ENCODE data around the gene BTG4. TPM values are rescaled to one million over a fixed set of nuclear protein-coding genes. Genes with fewer than 3 reads are reported as not detected.

Gene BTG4
- not detected in 2 replicates for total RNA-seq (2014; rRNA removed; shearing (Covaris generic))

- DNase-seq (ENCODE audit: low read depth): peak; percentile 27
These were observed at the start of gene BTG4 for GRCh38 chr11:111512296-111513239. TSS of gene BTG4 (minus strand) at chr11:111512386. CDS start at chr11:111498776, 13,610 bp downstream.

- peak; percentile 13 for DNase-seq (ENCODE audit: low read depth)
These were observed 49.7 kb upstream of the BTG4 start for GRCh38 chr11:111561791-111562325.

GRCh38 chr11:111561306-111561705, 49.1 kb upstream of the BTG4 start:
- no peak for DNase-seq (ENCODE audit: low read depth)

GRCh38 chr11:111560800-111561199, 48.6 kb upstream of the BTG4 start:
- DNase-seq (ENCODE audit: low read depth): no peak

- DNase-seq (ENCODE audit: low read depth): no peak
These were observed 47.7 kb upstream of the BTG4 start for GRCh38 chr11:111559800-111560464.

GRCh38 chr11:111557425-111558111, 45.4 kb upstream of the BTG4 start:
- peak; percentile 85 for DNase-seq (ENCODE audit: low read depth)

- no peak for DNase-seq (ENCODE audit: low read depth)
These were observed 43.1 kb upstream of the BTG4 start for GRCh38 chr11:111555255-111555654.

- no peak for DNase-seq (ENCODE audit: low read depth)
These were observed 42.3 kb upstream of the BTG4 start for GRCh38 chr11:111554532-111554931.

GRCh38 chr11:111550258-111550657, 38.1 kb upstream of the BTG4 start:
- no peak for DNase-seq (ENCODE audit: low read depth)

GRCh38 chr11:111549869-111550203, 37.6 kb upstream of the BTG4 start:
- DNase-seq (ENCODE audit: low read depth): no peak

- DNase-seq (ENCODE audit: low read depth): no peak
These were observed 37.1 kb upstream of the BTG4 start for GRCh38 chr11:111549196-111549868.

- DNase-seq (ENCODE audit: low read depth): no peak
These were observed 36.3 kb upstream of the BTG4 start for GRCh38 chr11:111548525-111548924.

- DNase-seq (ENCODE audit: low read depth): no peak
These were observed 30.6 kb upstream of the BTG4 start for GRCh38 chr11:111542606-111543275.

- DNase-seq (ENCODE audit: low read depth): peak; percentile 82
These were observed 29.3 kb upstream of the BTG4 start for GRCh38 chr11:111541254-111542061.

GRCh38 chr11:111540937-111541253, 28.7 kb upstream of the BTG4 start:
- no peak for DNase-seq (ENCODE audit: low read depth)

GRCh38 chr11:111540114-111540936, 28.1 kb upstream of the BTG4 start, which contains the start of gene LAYN:
TSS of gene LAYN (plus strand) at chr11:111540720. CDS start at chr11:111540844, 124 bp downstream.
- DNase-seq (ENCODE audit: low read depth): peak; percentile 73

- no peak for DNase-seq (ENCODE audit: low read depth)
These were observed 27.4 kb upstream of the BTG4 start for GRCh38 chr11:111539426-111540113.

- DNase-seq (ENCODE audit: low read depth): no peak
These were observed 26.4 kb upstream of the BTG4 start for GRCh38 chr11:111538407-111539114.
